Sciatic nerve (tissue), 1 donor: ENCODE results near the gene MAP1LC3C. TPM values are rescaled to one million over a fixed set of nuclear protein-coding genes. Genes with fewer than 3 reads are reported as not detected.

ENCODE experiments used
- total RNA-seq: library from RNA; stranded (reverse); fragmentation: NEBNext Ultra II Directional; extraction: Animal tissue kit (Norgen Biotek cat#: 25700); gene quantifications from one replicate; pipeline ENCODE4 v1.2.1, GENCODE V29; 2021
- donor health status: DM: no; HTN: no; CAD: no.

The MAP1LC3C gene
- total RNA-seq, 1 donor from 2014 or later, result 2.0 TPM

Other genes with a start within 250 kb of the MAP1LC3C start
- gene EXO1, start 150.9 kb downstream of the MAP1LC3C start, total RNA-seq, result 0.58 TPM
- not detected for gene BECN2, start 41.3 kb downstream of the MAP1LC3C start, total RNA-seq